ENCODE measurements around the gene NHSL2.

DNA sequence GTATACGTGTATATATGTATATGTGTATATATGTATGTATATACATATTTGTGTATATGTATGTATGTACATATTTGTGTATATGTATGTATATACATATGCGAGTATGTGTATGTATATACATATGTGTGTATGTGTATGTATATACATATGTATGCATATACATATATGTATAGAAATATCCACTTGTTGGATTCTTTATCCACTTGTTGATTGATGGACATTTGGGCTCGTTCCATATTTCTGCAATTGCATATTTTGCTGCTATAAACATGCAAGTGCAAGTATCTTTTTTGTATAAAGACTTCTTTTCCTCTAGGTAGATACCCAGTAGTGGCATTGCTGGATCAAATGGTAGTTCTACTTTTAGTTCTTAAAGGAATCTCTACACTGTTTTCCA, 25.5 kb upstream of the NHSL2 start:
- TF ChIP-seq, protein P1, sequence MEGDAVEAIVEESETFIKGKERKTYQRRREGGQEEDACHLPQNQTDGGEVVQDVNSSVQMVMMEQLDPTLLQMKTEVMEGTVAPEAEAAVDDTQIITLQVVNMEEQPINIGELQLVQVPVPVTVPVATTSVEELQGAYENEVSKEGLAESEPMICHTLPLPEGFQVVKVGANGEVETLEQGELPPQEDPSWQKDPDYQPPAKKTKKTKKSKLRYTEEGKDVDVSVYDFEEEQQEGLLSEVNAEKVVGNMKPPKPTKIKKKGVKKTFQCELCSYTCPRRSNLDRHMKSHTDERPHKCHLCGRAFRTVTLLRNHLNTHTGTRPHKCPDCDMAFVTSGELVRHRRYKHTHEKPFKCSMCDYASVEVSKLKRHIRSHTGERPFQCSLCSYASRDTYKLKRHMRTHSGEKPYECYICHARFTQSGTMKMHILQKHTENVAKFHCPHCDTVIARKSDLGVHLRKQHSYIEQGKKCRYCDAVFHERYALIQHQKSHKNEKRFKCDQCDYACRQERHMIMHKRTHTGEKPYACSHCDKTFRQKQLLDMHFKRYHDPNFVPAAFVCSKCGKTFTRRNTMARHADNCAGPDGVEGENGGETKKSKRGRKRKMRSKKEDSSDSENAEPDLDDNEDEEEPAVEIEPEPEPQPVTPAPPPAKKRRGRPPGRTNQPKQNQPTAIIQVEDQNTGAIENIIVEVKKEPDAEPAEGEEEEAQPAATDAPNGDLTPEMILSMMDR (IDR thresholded peaks at IDR 0.05; ENCODE audit: insufficient read depth, low read depth, low read length), result no peak
- no peak for TF ChIP-seq EZH2 (IDR thresholded peaks at IDR 0.05; ENCODE audit: insufficient read depth, low read length)
